ENCODE results near the gene C1QC.

C1QC gene

DNA sequence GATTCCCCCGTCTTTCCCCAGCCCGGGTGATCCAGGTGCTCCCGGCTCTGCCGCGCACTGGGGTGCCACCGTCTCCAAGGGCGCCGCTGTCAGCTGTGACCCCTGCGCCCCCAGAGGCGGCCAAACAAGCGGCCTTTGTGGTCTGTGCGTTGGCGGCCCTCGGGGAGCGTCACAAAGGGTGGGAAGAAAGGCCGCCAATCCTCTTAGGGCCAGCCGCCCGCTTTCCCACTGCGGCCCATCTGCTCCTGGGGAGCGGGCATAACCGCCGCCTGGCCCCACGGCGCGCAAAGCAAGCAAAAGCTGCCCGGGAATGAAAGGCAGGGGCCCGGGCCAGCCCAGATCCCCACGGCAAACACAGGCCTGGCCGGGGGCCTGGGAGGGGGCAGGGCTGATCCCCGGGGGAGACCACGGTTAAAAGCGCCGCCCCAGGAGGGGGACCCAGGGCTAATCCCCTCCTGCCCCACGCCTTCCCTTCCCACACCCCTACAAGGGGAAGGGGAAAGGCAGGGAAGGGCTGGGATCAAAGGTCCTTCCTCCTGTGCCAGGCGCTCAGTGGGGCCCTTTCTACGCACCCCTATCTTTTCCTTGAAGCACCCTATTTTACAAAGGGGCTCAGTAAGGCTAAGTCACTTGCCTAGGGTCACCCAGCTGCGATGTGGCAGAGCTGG lies 33.6 kb downstream of the C1QC start:
- Mint-ChIP-seq H3K4me1 (ENCODE audit: low read depth) (no peaks in the 10 kb centered on the region), H3K9me3 (no peaks in the 10 kb centered on the region), H3K4me3 (no peak overlapping the region), H3K27ac (no peak overlapping the region), H3K36me3 (ENCODE audit: low read depth) (no peaks in the 10 kb centered on the region), H3K27me3 (peaks cover 19% of the 10 kb centered on the region)

DNA sequence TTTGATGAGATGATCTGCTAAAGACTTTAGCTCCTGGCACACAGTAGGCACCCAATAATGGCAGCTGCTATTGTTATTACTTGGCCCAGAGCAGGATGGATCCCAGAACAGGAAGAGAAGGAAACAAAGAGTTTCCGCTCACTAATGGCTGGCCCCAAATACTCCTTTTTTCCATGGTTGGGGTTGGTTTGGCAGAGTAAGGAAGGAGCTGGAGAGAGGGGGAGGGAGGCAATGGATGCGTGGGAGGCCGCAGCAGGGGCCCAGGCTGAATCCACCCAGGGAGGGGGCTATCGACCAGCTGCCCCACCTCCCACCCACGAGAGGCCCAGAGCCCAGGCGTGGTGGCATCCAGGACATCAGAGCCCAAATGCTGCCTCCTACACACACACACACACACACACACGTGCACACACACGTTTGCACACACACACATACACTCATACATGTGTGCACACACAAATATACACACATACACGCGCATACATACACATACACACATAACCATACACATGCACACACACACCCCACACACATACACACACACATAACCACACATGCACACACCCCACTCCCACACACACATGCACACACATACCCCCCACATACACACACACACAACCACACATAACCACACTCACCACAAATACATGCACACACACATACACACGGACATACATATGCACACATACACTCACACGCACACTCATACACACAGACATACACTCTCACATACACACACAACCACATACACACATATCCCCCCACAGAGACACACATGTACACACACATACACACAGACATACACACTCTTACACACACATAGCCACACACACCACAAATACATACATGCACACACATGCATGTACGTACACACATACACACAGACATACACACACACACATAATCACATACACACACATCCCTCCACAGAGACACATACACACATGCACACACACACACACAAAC lies 34.8 kb downstream of the C1QC start:
- Mint-ChIP-seq H3K9me3 (no peaks in the 10 kb centered on the region), H3K36me3 (ENCODE audit: low read depth) (no peaks in the 10 kb centered on the region), H3K27ac (no peak overlapping the region), H3K27me3 (peaks cover 14% of the 10 kb centered on the region), H3K4me3 (no peak overlapping the region), H3K4me1 (ENCODE audit: low read depth) (no peaks in the 10 kb centered on the region)

- no peaks in the 10 kb centered on the region for H3K9me3 Mint-ChIP-seq
- H3K4me1 Mint-ChIP-seq (ENCODE audit: low read depth), result no peaks in the 10 kb centered on the region
- H3K36me3 Mint-ChIP-seq (ENCODE audit: low read depth), result no peaks in the 10 kb centered on the region
- H3K27ac Mint-ChIP-seq, result no peak overlapping the region
- peaks cover 10% of the 10 kb centered on the region for H3K27me3 Mint-ChIP-seq
- no peak overlapping the region for H3K4me3 Mint-ChIP-seq
Observed at GRCh38 chr1:22680726-22681125, 37.3 kb downstream of the C1QC start.

DNA sequence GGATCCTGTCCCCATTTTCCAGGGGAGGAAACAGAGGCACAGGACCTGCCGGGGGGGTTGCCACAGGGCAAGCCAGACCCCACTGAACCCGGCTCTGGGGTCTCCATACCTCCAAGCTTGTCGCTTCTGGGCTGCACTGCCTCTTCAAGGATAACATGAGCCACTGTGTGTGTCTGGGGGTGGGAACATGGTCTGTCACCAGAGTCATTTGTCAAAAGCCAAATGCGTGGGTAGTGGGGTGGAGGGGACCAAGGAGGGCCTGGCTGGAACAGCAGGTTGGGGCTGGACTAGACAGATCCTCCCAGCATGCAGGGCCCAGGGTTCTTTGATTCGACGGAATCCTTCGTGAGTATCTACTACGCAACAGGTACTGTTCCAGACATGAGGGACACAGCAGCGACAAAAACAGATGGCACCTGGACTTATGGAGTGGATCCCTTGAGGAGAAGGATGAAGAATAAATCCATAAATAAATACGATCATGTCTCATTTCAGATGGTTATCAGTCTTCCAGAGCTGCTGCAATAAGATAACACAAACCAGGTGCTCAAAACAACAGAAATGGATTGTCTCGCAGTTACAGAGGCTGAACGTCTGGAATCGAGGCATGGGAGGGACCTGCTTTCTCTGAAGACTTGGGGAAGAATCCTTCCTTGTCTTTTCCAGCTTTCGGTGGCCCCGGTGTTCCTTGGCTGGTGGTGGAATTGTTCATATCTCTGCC lies 38.3 kb downstream of the C1QC start:
- H3K4me1 Mint-ChIP-seq (ENCODE audit: low read depth), result no peaks in the 10 kb centered on the region
- peaks cover 12% of the 10 kb centered on the region for H3K27me3 Mint-ChIP-seq
- no peaks in the 10 kb centered on the region for H3K36me3 Mint-ChIP-seq (ENCODE audit: low read depth)
- no peak overlapping the region for H3K4me3 Mint-ChIP-seq
- no peak overlapping the region for H3K27ac Mint-ChIP-seq
- no peaks in the 10 kb centered on the region for H3K9me3 Mint-ChIP-seq

- Mint-ChIP-seq H3K27me3 (peaks cover 14% of the 10 kb centered on the region), H3K36me3 (ENCODE audit: low read depth) (no peaks in the 10 kb centered on the region), H3K27ac (no peak overlapping the region), H3K4me1 (ENCODE audit: low read depth) (no peaks in the 10 kb centered on the region), H3K9me3 (no peaks in the 10 kb centered on the region), H3K4me3 (no peak overlapping the region)
Observed at GRCh38 chr1:22683547-22683946, 40.1 kb downstream of the C1QC start.

- Mint-ChIP-seq H3K27me3 (peaks cover 15% of the 10 kb centered on the region), H3K4me1 (ENCODE audit: low read depth) (no peaks in the 10 kb centered on the region), H3K36me3 (ENCODE audit: low read depth) (no peaks in the 10 kb centered on the region), H3K4me3 (no peak overlapping the region), H3K9me3 (no peaks in the 10 kb centered on the region), H3K27ac (no peak overlapping the region)
Observed at GRCh38 chr1:22685591-22686059, 42.2 kb downstream of the C1QC start.

DNA sequence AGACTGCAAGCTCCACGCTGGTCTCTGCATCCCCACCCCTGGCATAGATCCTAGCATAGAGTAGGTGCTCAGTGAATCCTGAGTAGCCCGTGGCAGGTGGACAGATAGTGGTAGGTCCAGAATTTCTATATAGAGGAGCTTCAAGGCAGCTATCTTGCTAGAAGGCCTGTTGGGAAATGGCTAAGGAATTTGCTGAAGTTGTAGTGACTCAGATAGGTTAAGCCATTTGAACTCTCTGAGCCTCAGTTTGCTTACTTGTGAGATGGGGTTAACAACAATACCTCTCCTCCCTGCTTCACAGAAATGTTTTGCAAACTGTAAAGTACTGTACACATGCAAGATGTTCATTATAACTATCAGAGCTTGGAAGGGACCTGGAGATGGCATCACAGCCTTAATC lies 43.8 kb downstream of the C1QC start:
- Mint-ChIP-seq H3K4me3 (no peak overlapping the region), H3K36me3 (ENCODE audit: low read depth) (no peaks in the 10 kb centered on the region), H3K4me1 (ENCODE audit: low read depth) (no peaks in the 10 kb centered on the region), H3K27ac (no peak overlapping the region), H3K27me3 (peaks cover 15% of the 10 kb centered on the region), H3K9me3 (no peaks in the 10 kb centered on the region)

GRCh38 chr1:22688466-22688865 lies 45.0 kb downstream of the C1QC start:
- no peak overlapping the region for H3K4me3 Mint-ChIP-seq
- H3K27ac Mint-ChIP-seq, result no peak overlapping the region
- H3K4me1 Mint-ChIP-seq (ENCODE audit: low read depth), result no peaks in the 10 kb centered on the region
- H3K36me3 Mint-ChIP-seq (ENCODE audit: low read depth), result no peaks in the 10 kb centered on the region
- peaks cover 14% of the 10 kb centered on the region for H3K27me3 Mint-ChIP-seq
- no peaks in the 10 kb centered on the region for H3K9me3 Mint-ChIP-seq

DNA sequence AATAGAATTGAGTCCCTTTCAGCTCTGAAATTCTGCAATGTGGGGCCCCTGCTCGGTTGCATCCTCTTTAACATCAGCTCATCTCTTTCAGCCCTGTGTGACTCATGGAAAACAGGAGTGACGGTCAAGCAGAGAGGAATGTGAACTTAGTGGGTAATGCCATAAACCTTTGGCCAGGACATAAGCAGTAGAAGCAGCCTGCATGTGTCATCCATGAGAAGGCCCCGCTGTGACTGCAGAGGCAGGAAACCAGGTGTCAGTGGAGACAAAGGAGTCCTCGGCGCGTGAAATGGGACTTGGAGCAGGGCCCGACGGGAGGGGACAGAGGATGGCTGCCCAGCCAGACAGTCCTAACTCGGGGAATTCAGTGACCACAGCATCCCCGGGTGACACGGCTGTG lies 46.1 kb downstream of the C1QC start:
- peaks cover 9% of the 10 kb centered on the region for H3K27me3 Mint-ChIP-seq

DNA sequence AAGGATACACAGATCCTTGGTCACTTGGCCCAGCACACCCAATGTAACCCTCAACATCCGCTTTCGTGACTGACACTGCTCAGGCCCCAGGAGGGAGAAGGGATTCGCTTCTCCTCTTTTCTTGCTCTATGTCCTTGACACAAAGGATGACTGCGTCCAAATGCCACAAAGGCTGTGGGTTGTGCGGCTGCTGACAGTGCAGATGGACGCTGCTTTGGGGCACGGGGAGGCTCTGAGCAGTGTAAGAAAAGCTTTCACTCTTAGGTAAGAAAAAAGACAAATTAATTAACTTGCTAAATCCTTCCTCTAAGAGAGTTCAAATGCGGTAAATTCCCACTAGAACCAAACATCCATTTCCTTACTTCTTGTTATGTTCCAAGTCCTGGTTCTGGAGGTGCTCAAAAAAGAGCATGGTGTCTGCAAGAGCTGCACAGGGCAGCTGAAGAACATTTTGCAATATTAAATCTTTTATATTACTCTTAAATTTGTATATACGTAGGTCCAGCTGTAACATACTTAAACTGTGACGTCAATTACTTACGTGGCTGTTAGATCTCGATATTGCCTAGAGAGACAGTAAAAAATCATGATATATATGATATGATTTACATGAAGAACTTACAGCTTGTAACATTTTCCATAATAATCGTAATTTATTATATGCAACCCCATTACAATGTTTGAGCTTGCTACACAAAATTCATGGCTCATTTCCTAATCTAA lies 47.8 kb downstream of the C1QC start:
- Mint-ChIP-seq H3K27ac (no peak overlapping the region), H3K9me3 (no peaks in the 10 kb centered on the region), H3K36me3 (ENCODE audit: low read depth) (no peaks in the 10 kb centered on the region), H3K4me1 (ENCODE audit: low read depth) (no peaks in the 10 kb centered on the region), H3K27me3 (peaks cover 3% of the 10 kb centered on the region), H3K4me3 (no peak overlapping the region)

More for the DNA sequence above, 46.1 kb downstream of the C1QC start:
- H3K4me1 Mint-ChIP-seq (ENCODE audit: low read depth), result no peaks in the 10 kb centered on the region
- no peaks in the 10 kb centered on the region for H3K9me3 Mint-ChIP-seq
- H3K36me3 Mint-ChIP-seq (ENCODE audit: low read depth), result no peaks in the 10 kb centered on the region
- H3K27ac Mint-ChIP-seq, result no peak overlapping the region
- no peak overlapping the region for H3K4me3 Mint-ChIP-seq

- Mint-ChIP-seq H3K4me1 (ENCODE audit: low read depth) (no peaks in the 10 kb centered on the region), H3K4me3 (no peak overlapping the region), H3K27ac (no peak overlapping the region), H3K27me3 (no peaks in the 10 kb centered on the region), H3K36me3 (ENCODE audit: low read depth) (no peaks in the 10 kb centered on the region), H3K9me3 (no peaks in the 10 kb centered on the region)
Observed at GRCh38 chr1:22694172-22694571, 50.7 kb downstream of the C1QC start.

- H3K4me1 Mint-ChIP-seq (ENCODE audit: low read depth), result no peaks in the 10 kb centered on the region
- H3K4me3 Mint-ChIP-seq, result no peak overlapping the region
- H3K27me3 Mint-ChIP-seq, result no peaks in the 10 kb centered on the region
- H3K36me3 Mint-ChIP-seq (ENCODE audit: low read depth), result no peaks in the 10 kb centered on the region
- H3K9me3 Mint-ChIP-seq, result no peaks in the 10 kb centered on the region
- no peak overlapping the region for H3K27ac Mint-ChIP-seq
Observed at GRCh38 chr1:22696610-22697009, 53.2 kb downstream of the C1QC start.
